ENCODE results near the gene CD48.
"Not testable (repeated sequence)": the region's sequence is repeated elsewhere in the genome, so short reads cannot be mapped to it uniquely, and the experiment has no call there.

Gene CD48

DNA sequence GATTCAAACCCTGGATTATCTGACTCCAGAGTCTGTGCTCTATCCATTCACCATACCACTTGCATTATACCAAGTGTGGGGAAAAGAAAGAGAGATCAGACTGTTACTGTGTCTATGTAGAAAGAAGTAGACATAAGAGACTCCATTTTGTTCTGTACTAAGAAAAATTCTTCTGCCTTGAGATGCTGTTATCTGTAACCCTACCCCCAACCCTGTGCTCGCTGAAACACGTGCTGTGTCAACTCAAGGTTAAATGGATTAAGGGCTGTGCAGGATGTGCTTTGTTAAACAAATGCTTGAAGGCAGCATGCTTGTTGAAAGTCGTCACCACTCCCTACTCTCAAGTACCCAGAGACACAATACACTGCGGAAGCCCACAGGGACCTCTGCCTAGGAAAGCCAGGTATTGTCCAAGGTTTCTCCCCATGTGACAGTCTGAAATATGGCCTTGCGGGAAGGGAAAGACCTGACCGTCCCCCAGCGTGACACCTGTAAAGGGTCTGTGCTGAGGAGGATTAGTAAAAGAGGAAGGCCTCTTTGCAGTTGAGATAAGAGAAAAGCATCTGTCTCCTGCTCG lies 59.5 kb downstream of the CD48 start:
- H3K27me3 ChIP-seq (ENCODE audit: insufficient read depth, low read length); H2AFZ ChIP-seq (ENCODE audit: low read length, unreplicated experiment); H3K79me2 ChIP-seq (ENCODE audit: control insufficient read depth, insufficient read depth, low read length, unreplicated experiment); H3K27ac ChIP-seq (ENCODE audit: low read depth, low read length); H3K4me3 ChIP-seq (ENCODE audit: low read depth, low read length); H3K36me3 ChIP-seq (ENCODE audit: insufficient read depth, low read length); H3K4me1 ChIP-seq (ENCODE audit: control insufficient read depth, insufficient read depth, low read length, unreplicated experiment): not testable (repeated sequence)

DNA sequence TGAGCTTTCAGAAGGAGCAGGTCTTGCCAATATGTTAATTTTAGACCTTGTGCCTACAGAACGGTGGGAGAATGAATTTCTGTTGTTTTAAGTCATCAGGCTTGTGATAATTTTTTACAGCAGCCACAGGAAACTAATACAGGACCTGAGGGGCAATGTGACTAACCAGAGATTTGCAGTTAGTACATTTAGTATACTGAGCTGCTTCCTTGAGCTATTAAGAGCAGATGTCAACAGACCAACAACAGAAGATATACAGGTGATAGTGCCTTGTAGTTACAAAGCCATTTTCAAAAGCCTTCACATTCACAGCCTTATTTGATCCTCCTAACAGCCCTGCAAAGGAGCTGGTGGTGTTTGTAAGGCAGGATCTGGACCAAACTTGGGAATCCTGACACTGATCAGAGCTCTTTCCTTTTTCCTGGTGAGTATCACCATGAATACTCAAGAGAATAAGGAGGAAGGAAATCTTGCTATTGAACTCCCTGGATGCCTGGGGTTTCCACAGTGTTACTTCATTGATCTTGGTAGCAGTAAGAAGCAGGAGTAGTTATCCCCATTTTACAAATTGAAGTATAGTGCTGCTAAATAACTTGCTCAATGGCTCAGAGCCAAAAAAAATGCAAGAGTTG lies 60.1 kb downstream of the CD48 start:
- H3K27me3 ChIP-seq (ENCODE audit: insufficient read depth, low read length): peaks cover 6% of the 10 kb centered on the region; the same call in 1 of the 2 replicates
- no peak overlapping the region for H3K4me3 ChIP-seq (ENCODE audit: low read depth, low read length)
- H3K36me3 ChIP-seq (ENCODE audit: insufficient read depth, low read length): no peaks in the 10 kb centered on the region
- H3K27ac ChIP-seq (ENCODE audit: low read depth, low read length): no peak overlapping the region
- no peak overlapping the region for H2AFZ ChIP-seq (ENCODE audit: low read length, unreplicated experiment)
- no peaks in the 10 kb centered on the region for H3K79me2 ChIP-seq (ENCODE audit: control insufficient read depth, insufficient read depth, low read length, unreplicated experiment)
- no peaks in the 10 kb centered on the region for H3K4me1 ChIP-seq (ENCODE audit: control insufficient read depth, insufficient read depth, low read length, unreplicated experiment)

DNA sequence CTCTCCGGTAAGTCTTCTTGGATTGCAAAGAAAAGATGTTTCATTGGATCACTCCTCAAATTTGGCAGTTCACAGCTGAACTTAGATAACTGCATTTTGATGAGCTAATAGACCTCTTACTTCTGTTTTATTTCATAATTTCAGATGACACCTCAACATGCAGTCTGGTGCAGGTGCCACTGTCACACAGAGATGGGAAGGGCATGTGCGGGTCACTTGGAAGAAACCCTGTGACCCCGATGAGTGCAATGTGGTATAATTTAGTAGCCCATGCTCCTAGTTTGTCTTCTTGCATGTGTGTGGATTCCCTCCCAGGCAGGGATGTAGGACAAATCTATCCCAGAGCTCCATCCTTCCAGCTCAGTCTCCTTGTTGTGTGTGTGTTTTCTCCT lies 64.3 kb downstream of the CD48 start:
- Histone ChIP-seq H2AFZ (ENCODE audit: low read length, unreplicated experiment) (no peak overlapping the region), H3K36me3 (ENCODE audit: insufficient read depth, low read length) (no peaks in the 10 kb centered on the region), H3K27me3 (ENCODE audit: insufficient read depth, low read length) (peaks cover 13% of the 10 kb centered on the region; the same call in 1 of the 2 replicates), H3K27ac (ENCODE audit: low read depth, low read length) (no peak overlapping the region), H3K4me3 (ENCODE audit: low read depth, low read length) (no peak overlapping the region), H3K4me1 (ENCODE audit: control insufficient read depth, insufficient read depth, low read length, unreplicated experiment) (no peaks in the 10 kb centered on the region), H3K79me2 (ENCODE audit: control insufficient read depth, insufficient read depth, low read length, unreplicated experiment) (no peaks in the 10 kb centered on the region)

DNA sequence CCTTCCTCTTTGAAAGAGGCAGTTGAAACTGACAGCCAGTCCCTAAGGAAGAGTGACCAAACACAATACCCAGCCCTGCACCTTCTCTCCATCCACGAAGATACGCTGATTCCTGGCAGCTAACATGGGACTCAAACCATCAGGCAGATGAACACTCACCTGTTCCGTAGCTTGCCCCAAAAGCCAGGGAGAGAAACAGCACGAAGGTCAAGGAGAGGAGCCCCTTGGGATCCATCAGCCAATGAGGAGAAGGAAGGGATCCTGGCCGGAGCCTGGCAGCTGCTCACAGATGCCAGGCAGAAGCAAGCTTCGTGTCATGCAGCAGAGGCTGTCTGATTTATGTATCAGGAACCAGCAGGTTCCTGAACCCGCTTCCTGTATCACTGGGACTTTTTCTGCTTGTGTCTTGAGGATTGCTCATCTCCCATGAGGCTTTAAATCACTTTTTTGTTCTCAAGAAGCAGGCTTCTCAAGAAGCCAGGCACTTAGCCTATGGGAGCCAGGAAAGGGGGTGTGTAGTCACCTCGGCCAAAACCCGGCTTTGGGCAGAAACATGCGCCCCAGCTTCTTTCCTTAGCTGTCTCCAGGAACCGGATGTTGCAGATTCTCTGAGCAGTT lies 64.8 kb downstream of the CD48 start, which contains the start of gene SLAMF1:
TSS of gene SLAMF1 (minus strand) at position 334 of the 618 bp plus-strand sequence. CDS start at position 235, 99 bp downstream.
- H2AFZ ChIP-seq (ENCODE audit: low read length, unreplicated experiment): no peak within 1 kb of the TSS
- no peak within 1 kb of the TSS for H3K27ac ChIP-seq (ENCODE audit: low read depth, low read length)
- peaks cover 13% of the 10 kb centered on the region; the same call in 1 of the 2 replicates for H3K27me3 ChIP-seq (ENCODE audit: insufficient read depth, low read length)
- H3K36me3 ChIP-seq (ENCODE audit: insufficient read depth, low read length): no peaks in the 10 kb centered on the region
- no peaks in the 10 kb centered on the region for H3K4me1 ChIP-seq (ENCODE audit: control insufficient read depth, insufficient read depth, low read length, unreplicated experiment)
- H3K4me3 ChIP-seq (ENCODE audit: low read depth, low read length): no peak within 1 kb of the TSS
- no peaks in the 10 kb centered on the region for H3K79me2 ChIP-seq (ENCODE audit: control insufficient read depth, insufficient read depth, low read length, unreplicated experiment)

DNA sequence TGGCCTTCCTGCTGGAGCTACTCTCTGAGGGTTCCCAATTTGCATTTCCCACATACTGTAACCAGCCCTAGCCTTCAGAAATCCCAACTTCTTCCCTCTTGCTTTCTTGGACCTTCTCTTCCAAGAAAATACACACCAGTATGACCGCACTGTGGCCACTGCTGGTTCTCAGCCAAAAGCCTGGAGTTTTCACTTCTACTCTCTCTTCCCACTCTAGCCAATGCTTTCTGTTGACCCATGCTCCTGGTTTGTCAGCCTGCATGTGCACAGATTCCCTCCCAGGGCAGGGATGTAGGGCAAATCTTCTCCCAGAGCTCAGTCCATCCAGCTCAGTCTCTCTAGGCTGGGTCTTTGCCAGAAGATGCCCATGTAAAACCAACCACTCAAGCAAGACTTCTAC lies 65.4 kb downstream of the CD48 start:
- H3K36me3 ChIP-seq (ENCODE audit: insufficient read depth, low read length): no peaks in the 10 kb centered on the region
- no peak overlapping the region for H3K4me3 ChIP-seq (ENCODE audit: low read depth, low read length)
- no peaks in the 10 kb centered on the region for H3K79me2 ChIP-seq (ENCODE audit: control insufficient read depth, insufficient read depth, low read length, unreplicated experiment)
- no peaks in the 10 kb centered on the region for H3K4me1 ChIP-seq (ENCODE audit: control insufficient read depth, insufficient read depth, low read length, unreplicated experiment)
- H2AFZ ChIP-seq (ENCODE audit: low read length, unreplicated experiment): no peak overlapping the region
- no peak overlapping the region for H3K27ac ChIP-seq (ENCODE audit: low read depth, low read length)
- peaks cover 13% of the 10 kb centered on the region; the same call in 1 of the 2 replicates for H3K27me3 ChIP-seq (ENCODE audit: insufficient read depth, low read length)

DNA sequence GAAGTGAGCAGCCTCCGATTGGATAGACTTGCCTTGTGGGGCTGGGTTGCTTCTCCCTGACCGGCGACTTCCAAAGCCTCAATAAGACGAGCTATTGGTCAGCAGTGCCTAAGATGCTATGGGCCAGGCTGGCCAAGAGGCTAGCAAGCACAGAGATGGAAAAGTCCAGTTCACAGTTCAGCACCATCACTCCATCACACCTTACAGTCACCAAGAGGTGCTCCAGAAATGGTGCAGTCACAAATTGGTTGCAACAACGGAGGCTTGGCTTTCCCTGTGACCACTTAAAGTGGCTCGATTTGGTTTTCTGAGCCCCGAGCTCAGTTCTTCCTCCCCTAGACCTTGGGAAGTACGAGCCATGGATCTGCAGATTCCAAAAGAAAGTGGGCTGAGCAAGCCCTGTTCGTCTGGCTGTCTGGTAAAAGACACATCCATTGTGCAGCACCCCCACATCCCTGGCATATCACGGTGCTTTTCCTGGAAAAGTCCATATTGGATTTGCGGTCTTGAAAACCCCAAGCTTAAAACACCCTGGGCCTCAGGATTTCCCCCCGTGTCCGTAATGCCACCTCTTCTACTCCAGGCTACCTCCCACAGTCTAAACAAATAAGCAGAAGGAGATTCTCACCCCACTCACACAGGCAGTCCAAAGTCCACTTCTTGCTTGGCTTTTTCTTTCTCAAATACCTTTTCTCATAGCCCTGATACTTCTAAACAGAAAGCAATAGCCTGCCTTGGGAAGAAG lies 66.1 kb downstream of the CD48 start:
- H3K79me2 ChIP-seq (ENCODE audit: control insufficient read depth, insufficient read depth, low read length, unreplicated experiment): no peaks in the 10 kb centered on the region
- H2AFZ ChIP-seq (ENCODE audit: low read length, unreplicated experiment): no peak overlapping the region
- peaks cover 13% of the 10 kb centered on the region; the same call in 1 of the 2 replicates for H3K27me3 ChIP-seq (ENCODE audit: insufficient read depth, low read length)
- no peaks in the 10 kb centered on the region for H3K36me3 ChIP-seq (ENCODE audit: insufficient read depth, low read length)
- H3K4me1 ChIP-seq (ENCODE audit: control insufficient read depth, insufficient read depth, low read length, unreplicated experiment): no peaks in the 10 kb centered on the region
- H3K4me3 ChIP-seq (ENCODE audit: low read depth, low read length): no peak overlapping the region
- no peak overlapping the region for H3K27ac ChIP-seq (ENCODE audit: low read depth, low read length)

DNA sequence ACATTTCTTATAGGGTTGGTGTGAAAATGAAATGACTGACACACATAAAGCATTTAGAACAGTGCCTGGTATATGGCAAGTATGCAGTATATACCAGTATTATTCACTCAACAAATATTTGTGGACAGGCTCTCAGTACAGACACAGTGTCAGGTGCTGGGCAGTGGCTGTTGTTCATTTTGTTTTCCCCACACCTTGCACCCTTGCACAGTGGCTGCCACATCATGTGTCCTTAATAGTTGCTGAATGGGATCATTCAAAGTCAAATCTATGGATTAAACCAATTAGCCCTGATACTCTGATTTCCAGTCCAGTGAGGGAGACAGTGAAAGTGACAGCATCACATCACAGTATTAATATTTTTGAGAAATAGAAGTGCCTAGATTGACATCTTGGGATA lies 67.2 kb downstream of the CD48 start:
- H3K36me3 ChIP-seq (ENCODE audit: insufficient read depth, low read length): no peaks in the 10 kb centered on the region
- H3K79me2 ChIP-seq (ENCODE audit: control insufficient read depth, insufficient read depth, low read length, unreplicated experiment): no peaks in the 10 kb centered on the region
- H3K27ac ChIP-seq (ENCODE audit: low read depth, low read length): no peak overlapping the region
- H3K4me3 ChIP-seq (ENCODE audit: low read depth, low read length): no peak overlapping the region
- H3K4me1 ChIP-seq (ENCODE audit: control insufficient read depth, insufficient read depth, low read length, unreplicated experiment): no peaks in the 10 kb centered on the region
- H2AFZ ChIP-seq (ENCODE audit: low read length, unreplicated experiment): no peak overlapping the region
- peaks cover 9% of the 10 kb centered on the region; the same call in 1 of the 2 replicates for H3K27me3 ChIP-seq (ENCODE audit: insufficient read depth, low read length)

DNA sequence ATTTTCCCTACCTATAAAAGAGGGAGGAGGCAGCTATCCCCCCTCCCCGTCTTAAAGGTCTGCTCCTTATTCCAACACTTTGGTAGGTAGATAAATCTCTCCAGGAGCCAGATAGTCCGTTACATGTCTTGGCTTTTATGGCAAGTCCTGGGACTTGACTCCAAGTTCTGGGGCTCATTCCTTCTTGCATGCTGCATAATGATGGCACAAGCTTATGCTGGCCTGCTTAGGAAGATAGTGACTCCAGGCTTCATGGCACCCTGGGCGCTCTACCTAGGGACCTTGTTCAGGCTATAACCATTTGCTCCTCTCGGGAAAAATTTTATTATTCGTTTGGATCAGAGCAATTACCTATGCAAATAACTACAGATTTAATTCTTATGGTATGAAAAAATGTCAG lies 68.5 kb downstream of the CD48 start:
- H3K27me3 ChIP-seq (ENCODE audit: insufficient read depth, low read length): peaks cover 9% of the 10 kb centered on the region; the same call in 1 of the 2 replicates
- H2AFZ ChIP-seq (ENCODE audit: low read length, unreplicated experiment): no peak overlapping the region
- no peaks in the 10 kb centered on the region for H3K36me3 ChIP-seq (ENCODE audit: insufficient read depth, low read length)
- no peaks in the 10 kb centered on the region for H3K4me1 ChIP-seq (ENCODE audit: control insufficient read depth, insufficient read depth, low read length, unreplicated experiment)
- no peak overlapping the region for H3K27ac ChIP-seq (ENCODE audit: low read depth, low read length)
- H3K4me3 ChIP-seq (ENCODE audit: low read depth, low read length): no peak overlapping the region
- H3K79me2 ChIP-seq (ENCODE audit: control insufficient read depth, insufficient read depth, low read length, unreplicated experiment): no peaks in the 10 kb centered on the region

DNA sequence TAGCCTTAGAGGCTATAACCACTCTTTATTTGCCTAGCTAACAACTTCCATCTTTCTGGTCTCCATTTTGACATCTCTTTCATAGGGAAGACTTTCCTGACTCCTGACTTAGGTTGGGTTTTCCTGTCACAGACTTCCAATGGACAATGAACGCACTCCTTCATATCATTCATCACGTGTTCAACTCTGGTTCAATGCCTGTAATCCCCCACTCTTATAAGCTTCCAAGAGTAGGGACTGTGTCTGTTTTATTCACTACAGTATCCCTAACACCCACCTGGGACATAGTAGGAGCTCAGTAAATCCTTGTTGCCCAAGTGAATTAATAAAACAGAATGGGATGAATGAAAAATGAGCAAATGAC lies 69.4 kb downstream of the CD48 start:
- no peaks in the 10 kb centered on the region for H3K36me3 ChIP-seq (ENCODE audit: insufficient read depth, low read length)
- H3K4me1 ChIP-seq (ENCODE audit: control insufficient read depth, insufficient read depth, low read length, unreplicated experiment): no peaks in the 10 kb centered on the region
- no peaks in the 10 kb centered on the region for H3K79me2 ChIP-seq (ENCODE audit: control insufficient read depth, insufficient read depth, low read length, unreplicated experiment)
- no peak overlapping the region for H3K27ac ChIP-seq (ENCODE audit: low read depth, low read length)
- peaks cover 9% of the 10 kb centered on the region; the same call in 1 of the 2 replicates for H3K27me3 ChIP-seq (ENCODE audit: insufficient read depth, low read length)
- no peak overlapping the region for H3K4me3 ChIP-seq (ENCODE audit: low read depth, low read length)
- H2AFZ ChIP-seq (ENCODE audit: low read length, unreplicated experiment): no peak overlapping the region

DNA sequence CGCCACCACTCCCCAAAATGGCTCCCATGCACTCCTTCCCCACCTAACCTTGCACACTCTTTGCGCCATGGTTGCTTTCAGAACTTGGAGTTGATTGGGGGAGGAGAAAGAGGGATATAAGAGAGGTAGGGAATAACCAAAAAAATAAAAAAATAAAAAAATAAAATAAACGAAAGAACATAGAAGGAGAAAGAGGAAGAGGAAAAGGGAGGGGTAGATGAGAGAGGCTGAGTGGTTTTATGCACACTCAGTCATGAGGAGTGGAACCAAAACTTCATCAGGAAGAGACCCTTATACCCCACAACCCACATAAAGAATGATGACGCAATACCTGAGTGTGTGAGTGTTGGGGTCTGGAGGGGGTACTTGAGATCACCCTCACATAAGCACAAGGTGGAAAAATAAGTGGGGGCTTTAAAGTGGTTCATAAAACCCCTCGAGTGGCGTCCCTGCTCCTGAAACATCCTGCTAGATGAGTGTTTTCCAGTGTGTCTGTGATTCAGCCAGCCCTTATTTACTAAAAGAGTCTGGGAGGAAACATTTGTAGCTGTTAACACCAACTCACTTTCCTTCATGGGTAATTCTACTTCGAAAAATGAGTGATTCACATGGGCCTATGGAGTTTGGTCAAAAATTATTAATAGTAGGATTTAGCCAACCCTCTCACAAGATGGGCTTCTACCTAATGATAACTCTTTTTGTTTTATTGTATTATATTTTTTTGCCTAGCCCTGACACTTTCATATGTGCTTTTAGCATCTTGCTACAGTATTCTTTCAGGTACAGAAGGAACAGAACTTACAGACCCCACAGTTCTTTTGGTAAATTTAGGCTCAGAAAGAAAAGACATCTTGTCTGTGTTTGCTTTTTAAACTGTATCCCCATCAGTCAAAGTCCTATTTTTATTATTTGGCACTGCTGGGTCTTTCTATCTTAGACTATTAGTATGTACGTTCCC lies 70.0 kb downstream of the CD48 start:
- Histone ChIP-seq H3K27me3 (ENCODE audit: insufficient read depth, low read length) (peaks cover 8% of the 10 kb centered on the region; the same call in 1 of the 2 replicates), H3K4me3 (ENCODE audit: low read depth, low read length) (no peak overlapping the region), H3K27ac (ENCODE audit: low read depth, low read length) (no peak overlapping the region), H2AFZ (ENCODE audit: low read length, unreplicated experiment) (no peak overlapping the region), H3K79me2 (ENCODE audit: control insufficient read depth, insufficient read depth, low read length, unreplicated experiment) (no peaks in the 10 kb centered on the region), H3K4me1 (ENCODE audit: control insufficient read depth, insufficient read depth, low read length, unreplicated experiment) (no peaks in the 10 kb centered on the region), H3K36me3 (ENCODE audit: insufficient read depth, low read length) (no peaks in the 10 kb centered on the region)

Measured in ACC112 (cell line).